ENCODE data around the gene ZAR1L. TPM values are rescaled to one million over a fixed set of nuclear protein-coding genes. Genes with fewer than 3 reads are reported as not detected.

The ZAR1L gene
- total RNA-seq, 4 donors from 2014 or later = not detected

- H3K4me1 ChIP-seq = no peaks in the 10 kb centered on the region
- H3K4me3 ChIP-seq = peak overlapping the region in 2 of 4 donors; percentile 25 to 29
- no peaks in the 10 kb centered on the region for H3K36me3 ChIP-seq
- no peaks in the 10 kb centered on the region for H3K9me3 ChIP-seq
- H3K27ac ChIP-seq = peak overlapping the region in 2 of 4 donors; percentile 41 to 64
- DNase-seq = no peak
- TF ChIP-seq, protein P1, sequence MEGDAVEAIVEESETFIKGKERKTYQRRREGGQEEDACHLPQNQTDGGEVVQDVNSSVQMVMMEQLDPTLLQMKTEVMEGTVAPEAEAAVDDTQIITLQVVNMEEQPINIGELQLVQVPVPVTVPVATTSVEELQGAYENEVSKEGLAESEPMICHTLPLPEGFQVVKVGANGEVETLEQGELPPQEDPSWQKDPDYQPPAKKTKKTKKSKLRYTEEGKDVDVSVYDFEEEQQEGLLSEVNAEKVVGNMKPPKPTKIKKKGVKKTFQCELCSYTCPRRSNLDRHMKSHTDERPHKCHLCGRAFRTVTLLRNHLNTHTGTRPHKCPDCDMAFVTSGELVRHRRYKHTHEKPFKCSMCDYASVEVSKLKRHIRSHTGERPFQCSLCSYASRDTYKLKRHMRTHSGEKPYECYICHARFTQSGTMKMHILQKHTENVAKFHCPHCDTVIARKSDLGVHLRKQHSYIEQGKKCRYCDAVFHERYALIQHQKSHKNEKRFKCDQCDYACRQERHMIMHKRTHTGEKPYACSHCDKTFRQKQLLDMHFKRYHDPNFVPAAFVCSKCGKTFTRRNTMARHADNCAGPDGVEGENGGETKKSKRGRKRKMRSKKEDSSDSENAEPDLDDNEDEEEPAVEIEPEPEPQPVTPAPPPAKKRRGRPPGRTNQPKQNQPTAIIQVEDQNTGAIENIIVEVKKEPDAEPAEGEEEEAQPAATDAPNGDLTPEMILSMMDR (IDR thresholded peaks at IDR 0.05) = no peak
- H3K27me3 ChIP-seq = no peaks in the 10 kb centered on the region
Observed at GRCh38 chr13:32254916-32255723, 60.0 kb downstream of the ZAR1L start.

GRCh38 chr13:32254416-32254815, 60.7 kb downstream of the ZAR1L start:
- no peak for TF ChIP-seq POLR2A (IDR thresholded peaks at IDR 0.05)
- TF ChIP-seq, protein P1 (IDR thresholded peaks at IDR 0.05) = no peak
- no peak for DNase-seq
- Histone ChIP-seq H3K36me3 (no peaks in the 10 kb centered on the region), H3K4me3 (peak overlapping the region in 2 of 4 donors; percentile 25 to 29), H3K9me3 (no peaks in the 10 kb centered on the region), H3K27ac (peak overlapping the region in 2 of 4 donors; percentile 64), H3K4me1 (no peaks in the 10 kb centered on the region), H3K27me3 (no peaks in the 10 kb centered on the region)

DNA sequence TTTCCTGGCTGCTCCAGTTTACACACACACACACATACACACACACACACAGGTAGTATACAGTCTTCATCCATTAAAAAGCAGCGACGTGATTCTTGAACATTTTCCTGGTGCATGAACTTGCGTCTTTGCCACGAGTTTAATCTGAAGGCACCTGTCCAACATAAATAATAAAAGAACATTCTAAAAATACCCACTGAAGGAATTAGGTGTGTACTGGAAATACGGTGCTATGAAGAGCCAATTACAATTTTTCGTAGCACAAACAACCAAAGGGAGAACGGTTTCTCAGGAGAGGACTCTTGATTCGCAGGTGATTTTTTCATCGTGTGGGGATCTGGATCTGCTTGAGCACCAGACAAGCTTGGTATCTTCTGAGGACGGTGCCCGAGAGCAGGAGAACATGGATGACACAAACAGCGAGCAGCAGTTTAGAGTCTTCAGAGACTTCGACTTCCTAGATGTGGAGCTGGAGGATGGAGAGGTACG, 61.2 kb downstream of the ZAR1L start:
- no peak for DNase-seq
- Histone ChIP-seq H3K27ac (peak overlapping the region in 2 of 4 donors; percentile 64), H3K4me1 (no peaks in the 10 kb centered on the region), H3K27me3 (no peaks in the 10 kb centered on the region), H3K4me3 (peak overlapping the region in 2 of 4 donors; percentile 25 to 29), H3K9me3 (no peaks in the 10 kb centered on the region), H3K36me3 (no peaks in the 10 kb centered on the region)
- no peak for TF ChIP-seq POLR2A (IDR thresholded peaks at IDR 0.05)
- TF ChIP-seq, protein P1 (IDR thresholded peaks at IDR 0.05) = no peak

Other genes starting within 250 kb of the ZAR1L start
- 10 to 100 TPM in 1 of 4 donors, 1 to 10 TPM in 3; 1.7 to 12.4 (median 2.7) TPM for gene BRCA2, start 145 bp upstream of the ZAR1L start, total RNA-seq
- 10 to 100 TPM; 17.2 to 31.5 (median 21.7) TPM for gene N4BP2L1, start 112.8 kb upstream of the ZAR1L start, total RNA-seq
- 100 to 1,000 TPM; 159 to 263 (median 205) TPM for gene N4BP2L2, start 223.4 kb upstream of the ZAR1L start, total RNA-seq

All from Peyer's patch (tissue), 4 donors.